HG03175 (cell line): ENCODE data around the gene TLL1.

ENCODE experiments used
- ATAC-seq: cut with Tn5 transposase; IDR thresholded peaks from one replicate; pipeline ENCODE4 v1.9.1; 2021; ENCODE audit warnings: mild to moderate bottlenecking, moderate library complexity; ENCODE audit not compliant: unreplicated experiment

TLL1 gene

DNA sequence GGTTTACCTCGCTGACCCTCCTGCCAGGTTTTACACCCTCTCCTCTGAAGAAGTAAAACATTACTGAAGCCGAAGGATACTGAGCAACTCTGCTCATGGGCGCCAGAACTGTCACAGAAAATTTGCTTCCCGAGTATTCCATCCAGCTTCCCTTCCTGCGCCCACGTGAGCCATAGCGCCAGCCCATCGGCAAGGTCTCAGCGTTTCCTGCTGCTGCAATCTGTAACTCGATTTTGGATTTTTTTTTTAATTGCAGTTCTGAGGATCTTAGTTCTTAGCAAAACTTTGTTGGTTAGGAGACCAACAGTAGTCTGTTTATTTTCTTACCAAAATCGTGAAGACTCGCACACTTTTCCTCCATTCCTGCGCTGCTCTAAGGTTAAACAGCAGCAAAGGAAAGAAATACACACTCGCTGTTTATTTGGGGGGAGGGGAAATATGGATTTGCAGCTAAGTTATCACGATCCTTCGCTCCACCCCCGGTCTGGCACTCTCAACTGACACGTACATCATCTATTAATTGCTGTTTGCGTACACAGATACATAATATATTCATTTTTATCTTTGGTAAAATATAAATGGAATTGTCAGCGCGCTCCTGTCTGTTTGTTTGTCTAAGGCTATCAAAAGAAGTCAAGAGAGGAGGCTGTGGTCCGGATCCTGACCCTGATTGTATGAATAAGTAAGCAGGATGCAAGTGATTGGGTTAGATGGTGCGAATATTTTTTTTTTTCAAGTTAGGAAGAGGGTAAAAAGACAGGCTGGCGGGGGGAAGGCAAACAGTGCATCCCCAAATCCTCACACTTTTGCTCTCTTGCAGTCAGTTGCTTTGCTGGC is at the start of gene TLL1:
Gene TLL1, plus strand, starts transcription at position 777 of the 837 bp plus-strand sequence. CDS start 668 bp downstream, outside the sequence.
- no peak for ATAC-seq

DNA sequence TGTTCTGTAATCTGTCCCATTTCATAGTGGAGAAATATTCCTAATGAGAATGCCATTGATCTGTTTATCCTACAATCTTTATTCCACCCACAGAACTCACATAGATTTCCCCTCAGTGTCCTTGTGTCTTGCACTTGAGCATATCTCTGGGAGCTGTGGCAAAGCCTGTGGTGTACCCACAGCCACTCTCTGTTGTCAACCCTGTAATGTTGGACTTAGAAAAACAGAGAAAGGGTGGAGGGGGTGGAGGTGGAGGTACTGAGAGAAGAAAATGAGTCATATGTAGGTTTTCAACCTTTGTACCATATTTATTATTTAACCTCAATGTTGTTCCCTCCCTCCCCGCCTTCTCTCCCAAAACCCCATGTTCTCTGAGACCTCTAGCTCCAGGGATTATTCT is 46.9 kb upstream of the TLL1 start:
- no peak for ATAC-seq

DNA sequence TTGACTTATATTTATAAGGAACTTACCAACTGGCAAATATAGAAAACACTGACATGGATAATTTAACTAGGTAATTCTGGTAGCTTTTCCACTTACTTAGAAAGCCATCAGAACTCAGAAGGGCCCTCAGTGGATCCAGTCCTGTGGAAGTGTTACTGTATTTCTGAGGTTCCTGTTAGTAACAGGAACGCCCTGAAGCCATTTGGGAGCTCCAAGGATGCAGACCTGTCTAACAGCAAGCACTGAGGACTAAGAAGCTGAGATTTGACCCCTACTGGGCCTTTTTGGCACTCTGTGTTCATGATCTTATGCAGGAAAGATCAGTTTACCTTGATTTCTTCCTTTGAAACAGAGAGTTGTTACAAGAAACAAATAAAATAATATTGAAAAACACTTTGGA is 46.0 kb upstream of the TLL1 start:
- no peak for ATAC-seq

DNA sequence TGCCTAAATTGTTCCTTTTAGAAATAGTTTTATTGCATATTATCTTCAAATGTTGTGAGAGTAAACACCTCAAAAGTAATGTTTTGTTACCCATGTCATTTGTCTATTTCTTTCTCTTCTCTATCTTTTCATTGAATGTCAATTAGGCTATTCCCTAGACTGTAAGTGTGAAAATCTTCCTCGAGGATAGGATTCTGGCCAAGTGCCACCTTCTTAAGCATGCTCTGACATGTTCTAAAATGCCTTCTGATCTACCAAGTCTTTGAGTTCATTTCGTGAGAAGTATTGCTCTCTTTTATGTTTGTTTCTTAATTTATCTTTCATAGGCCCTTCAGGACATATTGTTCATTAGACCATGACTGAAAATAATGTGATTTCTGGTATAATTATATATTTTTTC is 44.1 kb upstream of the TLL1 start:
- no peak for ATAC-seq

DNA sequence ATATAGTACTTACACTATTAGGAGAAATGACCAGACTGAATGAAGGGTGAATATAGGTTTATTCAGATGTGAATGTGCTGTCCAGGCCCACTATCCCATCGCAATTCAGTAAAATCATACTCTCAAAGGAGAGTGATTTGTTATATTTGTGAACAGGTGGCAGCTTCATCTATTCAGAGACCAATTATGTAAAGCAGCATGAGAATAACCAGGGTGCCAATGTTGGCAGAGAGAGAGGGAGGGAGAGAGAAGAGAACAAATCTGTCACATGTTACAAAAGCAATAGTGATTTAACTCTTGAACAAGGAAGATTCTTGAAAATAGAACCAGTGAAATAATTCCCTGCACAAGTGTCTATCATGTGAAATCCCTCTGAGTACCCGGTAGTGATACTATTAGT is 38.9 kb upstream of the TLL1 start:
- no peak for ATAC-seq

DNA sequence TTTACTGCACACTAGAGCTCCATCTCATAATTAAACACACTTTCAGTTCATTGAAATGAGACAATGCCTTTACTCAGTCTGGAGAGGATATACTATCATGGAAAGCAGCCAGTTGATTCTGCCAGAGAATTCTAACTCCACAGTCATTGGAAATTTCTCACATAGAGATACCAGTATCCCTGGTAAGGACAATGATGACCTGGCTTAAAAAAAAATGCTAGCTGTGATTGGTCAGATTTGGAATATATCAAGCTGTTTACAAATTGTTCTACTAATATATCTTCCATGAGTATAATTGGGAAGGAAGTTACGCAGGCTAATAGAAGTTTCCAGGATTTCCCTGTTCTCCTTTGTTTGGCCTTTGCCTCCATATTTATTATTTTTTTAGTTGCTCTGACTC is 34.5 kb upstream of the TLL1 start:
- no peak for ATAC-seq

DNA sequence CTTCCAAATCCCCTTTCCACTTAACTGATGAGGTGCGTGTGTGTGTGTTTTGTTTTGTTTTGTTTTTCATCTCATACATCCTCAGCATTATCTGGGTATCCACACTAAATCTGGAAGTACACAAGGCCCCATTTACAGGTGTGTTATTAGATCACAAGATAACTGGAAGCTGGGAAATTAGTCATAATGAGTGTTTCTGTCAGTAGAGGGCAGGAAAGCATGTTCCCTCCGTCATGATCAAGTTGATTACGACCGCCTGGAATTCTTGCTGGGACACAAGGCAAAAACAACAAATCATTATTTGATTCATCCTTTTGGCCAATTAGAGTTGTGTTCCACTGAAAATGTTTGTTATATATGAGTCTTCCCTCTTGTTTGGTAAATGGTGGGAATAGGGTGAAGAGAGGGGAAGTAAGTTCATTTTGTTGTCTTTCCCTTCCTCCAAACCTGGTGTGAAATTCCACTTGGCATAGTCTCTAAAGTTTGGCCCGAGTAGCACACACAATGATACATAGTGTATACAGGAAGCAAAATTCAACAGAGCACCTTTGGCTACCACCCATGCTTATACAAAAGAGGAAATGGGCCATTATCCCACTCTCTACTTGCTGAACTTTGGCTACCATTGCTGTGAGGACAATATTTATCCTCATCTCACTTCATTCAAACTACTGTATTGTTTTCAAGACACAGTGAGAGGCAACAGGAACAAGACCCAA is 33.3 kb upstream of the TLL1 start:
- ATAC-seq, result no peak

DNA sequence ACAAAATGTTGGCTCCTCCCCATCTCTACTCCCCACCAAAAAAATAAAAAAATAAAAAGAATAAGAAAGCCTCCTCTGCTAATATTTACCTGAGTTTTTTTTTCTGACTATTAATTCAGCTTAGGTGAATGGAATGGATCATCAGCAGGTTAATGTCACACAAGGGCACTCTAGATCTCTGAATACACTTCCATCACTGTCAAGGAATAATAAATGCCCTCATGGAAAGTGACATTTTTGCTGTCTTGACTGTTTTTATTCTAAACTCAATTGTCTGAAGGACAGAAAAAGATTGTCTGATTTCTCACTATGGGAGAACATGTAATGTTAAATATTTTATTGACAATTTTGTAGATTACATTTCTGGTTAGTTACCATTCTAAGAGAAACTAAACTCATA is 30.4 kb upstream of the TLL1 start:
- ATAC-seq, result no peak

DNA sequence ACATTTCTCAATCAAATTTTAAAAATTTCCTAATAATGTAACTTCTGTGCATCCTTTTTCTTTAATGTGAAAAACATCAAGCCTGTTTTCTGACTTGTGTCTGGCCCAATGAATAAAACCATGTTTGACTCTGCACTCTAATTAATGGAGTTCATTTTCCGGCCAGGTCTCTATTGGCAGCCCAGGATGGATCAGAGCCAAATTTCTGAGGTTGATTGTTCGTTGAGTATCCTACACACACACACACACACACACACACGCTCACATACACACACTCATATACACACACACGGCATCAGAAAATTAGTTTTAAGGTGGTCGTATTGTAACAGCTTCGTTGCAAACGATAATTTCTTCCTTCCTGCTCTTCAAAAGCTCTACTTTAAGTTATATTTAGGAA is 28.9 kb upstream of the TLL1 start:
- ATAC-seq, result no peak

DNA sequence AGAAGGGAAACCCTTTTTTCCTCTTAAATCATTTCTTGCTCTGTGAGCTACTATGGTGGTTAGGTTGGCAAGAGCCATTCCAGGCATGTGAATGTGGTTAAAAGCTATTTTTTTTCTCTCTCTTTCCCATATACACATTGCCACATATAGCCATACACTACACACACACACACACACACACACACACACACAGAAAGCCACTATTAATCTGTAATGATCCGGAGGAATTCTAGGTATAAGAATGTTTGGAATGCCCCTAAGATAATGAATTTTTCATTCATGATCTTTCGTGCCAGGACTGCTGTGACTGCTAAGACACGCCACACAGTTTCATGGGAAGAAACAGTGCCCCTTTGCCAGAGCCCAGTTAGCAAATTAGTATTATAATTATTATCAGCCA is 21.8 kb upstream of the TLL1 start:
- no peak for ATAC-seq

DNA sequence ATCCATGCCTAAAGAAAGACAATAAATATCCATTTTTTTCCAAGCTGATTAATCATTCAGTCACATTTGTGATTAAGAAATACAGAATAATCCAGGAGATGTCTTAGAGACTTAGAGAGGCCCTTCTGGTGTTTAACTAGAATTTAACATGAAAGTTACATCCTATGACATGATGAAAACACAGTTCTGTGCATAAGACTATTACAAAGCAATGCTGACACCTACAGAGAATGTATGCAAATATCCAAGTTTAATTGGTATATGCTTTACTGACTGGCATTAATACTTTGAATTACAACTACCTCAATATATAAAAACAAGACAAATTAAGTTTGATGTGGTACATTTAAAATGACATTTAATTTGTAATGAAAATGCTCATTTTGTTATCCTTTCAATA is 17.8 kb upstream of the TLL1 start:
- no peak for ATAC-seq

DNA sequence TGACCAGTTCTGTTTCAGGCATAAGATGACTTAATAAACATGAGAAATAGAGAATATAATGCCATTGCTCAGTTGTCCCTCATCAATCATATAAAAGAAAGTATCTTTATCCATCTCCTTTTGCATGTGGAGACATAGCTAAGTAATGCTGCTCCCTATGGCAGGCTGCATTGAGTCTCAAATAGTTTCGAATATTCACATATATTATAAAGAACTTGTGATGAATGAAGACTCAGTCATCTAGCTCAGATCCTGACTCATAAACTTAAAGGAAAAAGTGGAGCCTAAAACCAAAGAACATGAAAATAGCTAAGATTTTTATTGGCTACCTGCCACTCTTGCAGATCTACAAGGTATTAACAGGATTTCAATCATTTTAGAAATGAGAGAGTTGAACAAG is 11.7 kb upstream of the TLL1 start:
- no peak for ATAC-seq

DNA sequence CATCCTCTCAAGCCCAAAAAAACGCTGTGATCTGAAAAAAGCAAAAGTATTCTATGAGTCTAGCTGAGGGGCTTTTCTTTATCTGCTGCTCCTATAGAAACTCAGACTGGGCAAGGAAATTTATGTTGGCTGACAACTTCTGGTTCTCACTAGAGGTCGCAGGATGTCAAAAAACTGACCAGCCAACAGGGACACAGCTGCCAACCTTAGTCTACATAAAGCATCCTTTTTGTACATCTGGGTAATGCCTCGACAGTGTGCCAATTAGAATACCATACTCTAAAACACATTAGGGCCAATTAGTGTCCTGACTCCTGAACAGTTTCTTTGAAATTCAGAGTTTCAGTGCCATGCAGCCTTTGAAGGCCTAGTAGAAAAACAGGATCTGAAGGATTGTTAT is 8.8 kb upstream of the TLL1 start:
- ATAC-seq, result no peak

DNA sequence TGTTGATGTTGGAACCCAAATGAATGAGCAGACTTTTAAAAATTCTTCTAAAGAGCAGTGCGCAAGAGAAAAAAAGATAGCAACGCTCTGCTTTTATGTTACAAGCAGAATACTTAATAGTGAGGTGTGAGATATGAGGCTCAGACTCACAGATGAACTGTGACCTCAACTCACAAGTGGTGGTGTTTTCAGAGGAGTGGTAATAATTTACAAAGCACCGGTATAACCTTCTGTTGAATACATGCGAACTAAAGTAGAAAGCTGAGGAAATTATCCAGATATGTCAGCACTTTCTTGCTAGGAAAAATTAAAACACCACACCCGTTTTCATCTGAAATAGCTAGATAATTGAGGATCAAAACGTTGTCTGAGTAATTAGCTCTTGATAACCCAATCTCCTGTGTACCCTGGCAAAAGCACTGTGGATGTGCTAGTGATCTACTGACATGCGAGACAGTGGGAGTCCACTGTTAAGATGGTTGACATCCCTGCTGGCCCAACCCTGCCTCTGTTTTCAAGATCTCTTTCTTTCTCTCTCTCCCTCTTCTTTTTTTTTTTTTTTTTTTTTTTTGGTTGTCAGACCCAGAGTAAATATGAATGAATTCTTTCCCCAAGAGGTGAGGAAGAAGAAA is 6.9 kb upstream of the TLL1 start:
- no peak for ATAC-seq

DNA sequence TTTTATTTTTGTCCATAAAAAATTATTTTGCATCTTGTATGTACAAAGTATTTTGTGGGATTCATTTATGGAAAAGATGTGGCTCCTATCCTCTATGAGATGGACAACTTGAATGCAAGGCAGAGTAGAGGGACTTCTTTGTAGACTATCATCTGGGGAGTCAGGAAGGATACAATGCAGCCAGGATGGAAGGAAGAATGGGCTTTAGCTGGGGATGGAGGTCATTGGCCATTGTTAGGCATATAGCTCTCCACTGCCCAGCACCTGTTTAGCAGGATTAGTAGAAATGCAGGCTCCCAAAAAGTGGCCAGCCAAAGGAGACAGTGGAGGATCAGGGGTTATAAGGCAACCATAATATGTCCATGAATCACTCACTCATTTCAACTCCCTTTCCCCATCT is 5.1 kb upstream of the TLL1 start:
- no peak for ATAC-seq

DNA sequence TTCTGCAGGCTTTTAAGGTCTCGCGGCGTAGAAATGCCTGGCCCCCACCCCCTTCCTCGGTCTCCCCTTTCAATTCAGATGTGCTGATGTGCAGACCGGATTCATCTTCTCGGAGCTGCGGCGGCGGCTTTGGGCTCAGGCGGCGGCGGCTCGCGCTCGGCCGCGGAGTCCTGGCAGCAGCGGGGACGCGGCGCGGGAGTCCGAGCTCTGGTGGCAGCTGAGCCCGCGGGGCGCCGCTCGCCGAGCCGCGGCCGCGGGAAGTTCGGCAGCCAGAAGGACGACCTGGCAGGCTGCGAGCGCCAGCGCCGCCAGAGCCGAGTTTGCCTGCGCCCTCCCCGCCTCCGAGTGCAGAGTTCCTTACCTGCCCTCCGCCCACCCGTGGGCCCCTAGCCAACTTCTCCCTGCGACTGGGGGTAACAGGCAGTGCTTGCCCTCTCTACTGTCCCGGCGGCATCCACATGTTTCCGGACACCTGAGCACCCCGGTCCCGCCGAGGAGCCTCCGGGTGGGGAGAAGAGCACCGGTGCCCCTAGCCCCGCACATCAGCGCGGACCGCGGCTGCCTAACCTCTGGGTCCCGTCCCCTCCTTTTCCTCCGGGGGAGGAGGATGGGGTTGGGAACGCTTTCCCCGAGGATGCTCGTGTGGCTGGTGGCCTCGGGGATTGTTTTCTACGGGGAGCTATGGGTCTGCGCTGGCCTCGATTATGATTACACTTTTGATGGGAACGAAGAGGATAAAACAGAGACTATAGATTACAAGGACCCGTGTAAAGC is 448 bp downstream of the TLL1 start:
- ATAC-seq, result no peak

DNA sequence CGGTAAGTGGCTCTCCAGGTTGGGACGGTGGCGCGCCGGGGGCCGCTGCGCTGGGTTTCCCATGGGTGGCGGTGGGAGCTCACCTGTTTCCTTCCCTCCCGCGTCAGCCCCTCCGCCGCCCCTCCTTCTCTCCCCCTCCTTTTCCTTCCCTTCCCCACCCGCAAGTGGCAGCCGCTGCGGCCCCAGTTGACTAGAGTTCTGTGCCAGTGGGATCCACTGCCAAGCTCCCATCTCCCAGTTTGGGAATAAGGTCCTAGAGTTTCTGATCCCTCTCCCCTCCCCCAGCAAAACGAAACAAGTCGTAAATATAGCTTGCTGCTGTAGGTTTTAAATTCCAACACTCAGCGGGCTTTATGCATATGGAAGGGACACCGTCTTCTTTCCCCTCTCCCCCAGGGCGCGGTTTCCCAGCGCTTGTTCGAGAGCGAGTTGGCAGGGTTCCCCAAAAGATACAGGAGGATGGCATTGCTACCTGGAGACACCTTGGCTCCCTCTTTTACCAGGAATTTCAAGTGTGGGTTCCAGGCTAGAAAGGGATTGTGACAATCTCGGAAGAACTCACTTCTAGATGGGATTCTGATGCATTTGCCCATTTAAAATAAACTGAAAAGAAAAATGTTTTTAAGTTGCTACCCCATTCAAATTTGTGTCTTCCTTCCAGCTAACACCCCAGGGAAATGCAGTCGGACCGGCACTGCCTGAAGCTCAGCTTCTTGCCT is 1.2 kb downstream of the TLL1 start:
- ATAC-seq, result no peak

DNA sequence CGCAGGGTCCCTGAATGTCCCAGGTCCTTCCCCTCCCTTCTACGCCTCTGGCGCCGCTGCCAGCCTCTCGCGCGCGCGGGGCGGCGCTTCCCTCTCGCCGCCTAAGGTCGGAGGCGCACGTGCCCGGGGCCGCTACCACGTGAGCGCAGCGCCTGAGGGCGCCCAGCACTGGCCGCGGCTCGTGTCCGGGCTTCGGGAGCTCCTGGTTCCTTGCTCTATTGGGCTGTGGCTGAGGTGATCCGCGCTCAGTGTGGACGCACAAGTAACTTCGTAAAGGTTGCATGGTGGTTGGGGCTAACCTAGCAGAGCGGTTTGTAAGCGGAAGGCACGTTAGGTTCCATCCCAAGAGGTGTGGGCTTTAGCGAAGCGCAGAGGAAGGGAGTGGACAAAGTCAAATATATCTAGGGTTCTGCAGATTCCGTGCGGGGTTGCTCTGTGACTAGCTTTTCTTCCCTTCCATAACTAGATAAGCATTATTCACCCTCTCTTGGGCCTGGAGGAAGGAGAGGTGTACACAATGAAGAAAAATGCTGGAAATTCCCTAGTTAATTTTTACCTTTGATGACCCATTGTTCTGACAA is 1.8 kb downstream of the TLL1 start:
- ATAC-seq, result no peak

DNA sequence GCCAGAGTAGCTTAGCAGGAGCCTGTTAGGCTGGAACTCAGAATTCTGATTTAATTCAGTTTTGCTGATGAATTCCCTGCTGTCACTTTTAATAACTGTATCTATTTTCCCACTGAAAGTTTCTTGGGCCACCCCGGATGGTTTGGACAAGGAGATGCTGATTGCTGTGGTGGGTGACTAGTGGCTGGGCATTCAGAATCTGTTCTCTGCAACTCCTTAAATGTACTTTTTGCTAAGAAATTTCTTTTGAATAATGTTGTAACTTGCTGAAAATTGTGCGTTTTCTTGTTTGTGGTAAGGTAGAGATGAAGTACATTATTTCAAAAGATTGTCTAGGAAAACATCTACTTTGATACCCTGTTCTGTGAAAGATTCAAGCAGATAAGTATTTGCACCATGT is 2.4 kb downstream of the TLL1 start:
- no peak for ATAC-seq

DNA sequence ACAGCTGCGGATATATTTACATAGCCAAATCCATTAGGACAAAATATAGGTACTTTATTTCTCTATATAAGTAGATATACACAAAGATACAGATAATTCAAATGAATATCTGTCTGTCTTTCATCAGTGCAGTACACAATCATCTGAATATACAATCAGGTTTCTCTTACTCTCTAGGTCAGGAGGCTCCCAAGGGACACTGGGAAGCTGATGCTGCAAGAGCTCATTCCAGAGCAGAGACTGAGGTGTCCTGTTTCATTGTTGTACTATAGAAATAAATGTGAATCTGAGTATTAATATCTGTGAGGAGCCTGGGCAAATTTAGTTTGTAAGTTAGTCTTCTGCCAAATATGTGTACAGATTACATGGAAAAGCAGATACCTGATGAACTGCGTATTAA is 4.2 kb downstream of the TLL1 start:
- ATAC-seq, result no peak
